Measurements from ENCODE around the gene ZNF578. TPM values are rescaled to one million over a fixed set of nuclear protein-coding genes. Genes with fewer than 3 reads are reported as not detected.

ZNF578 gene
- total RNA-seq = 1 to 10 TPM; 1.3 to 3.7 (median 1.4) TPM

DNA sequence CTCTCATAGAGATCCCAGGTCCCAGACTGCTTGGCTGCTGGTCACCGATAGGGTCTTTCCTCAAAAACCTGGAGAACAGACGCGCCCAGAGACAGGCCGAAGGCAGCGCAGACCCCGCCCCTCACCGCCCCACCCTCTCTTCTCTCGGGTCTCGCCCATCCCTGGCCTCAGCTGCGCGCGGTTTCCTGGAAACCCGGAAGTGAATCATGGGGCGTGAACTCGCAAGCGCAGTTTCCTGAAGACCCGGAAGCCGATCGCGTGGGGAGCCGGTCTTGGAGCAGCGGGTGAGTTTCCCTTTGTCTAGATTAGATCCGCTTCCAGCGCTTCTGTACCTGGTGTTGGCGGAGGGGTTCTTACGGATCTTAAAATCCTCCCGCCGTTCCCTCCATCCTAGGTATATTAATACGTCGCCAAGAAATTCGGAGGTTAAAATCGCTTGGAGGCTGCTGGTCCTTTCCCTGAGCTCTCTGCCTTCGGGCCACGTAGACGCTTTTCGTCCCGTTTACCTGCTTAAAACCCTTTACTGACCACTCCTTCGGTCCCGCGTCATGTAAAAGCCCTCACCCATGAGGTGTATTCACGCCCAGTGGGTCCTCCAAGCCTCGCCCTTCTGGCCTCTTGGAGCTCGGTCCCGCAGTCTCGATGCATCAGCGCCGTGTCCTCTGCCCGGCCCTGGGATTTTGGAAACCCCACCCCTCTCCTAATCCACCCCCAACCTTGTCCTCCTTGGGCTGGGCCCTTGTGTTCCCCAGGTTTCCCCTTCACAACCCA is at the start of gene ZNF578:
ZNF578 (plus strand) TSS at position 230 of the 771 bp plus-strand sequence. CDS start 48,293 bp downstream, outside the sequence.
- Histone ChIP-seq H3K27me3 (no peaks in the 10 kb centered on the region), H3K4me3 (peak within 1 kb of the TSS; percentile 62 to 76 (median 64)), H3K36me3 (no peaks in the 10 kb centered on the region), H3K9me3 (peaks cover 68 to 94% of the 10 kb centered on the region in 2 donors), H3K4me1 (no peaks in the 10 kb centered on the region), H3K27ac (no peak within 1 kb of the TSS)
- DNase-seq (ENCODE audit: low spot score in 2 of 2) = peak; percentile 44 to 69
- intact Hi-C loops (cut with DNase I; ENCODE audit: low total_unique reads) = no loop called here
- TF ChIP-seq POLR2AphosphoS5 (IDR thresholded peaks at IDR 0.05) (peak in 1 of 3 donors; percentile 20), POLR2A (IDR thresholded peaks at IDR 0.05) (no peak)
- TF ChIP-seq, protein P1, sequence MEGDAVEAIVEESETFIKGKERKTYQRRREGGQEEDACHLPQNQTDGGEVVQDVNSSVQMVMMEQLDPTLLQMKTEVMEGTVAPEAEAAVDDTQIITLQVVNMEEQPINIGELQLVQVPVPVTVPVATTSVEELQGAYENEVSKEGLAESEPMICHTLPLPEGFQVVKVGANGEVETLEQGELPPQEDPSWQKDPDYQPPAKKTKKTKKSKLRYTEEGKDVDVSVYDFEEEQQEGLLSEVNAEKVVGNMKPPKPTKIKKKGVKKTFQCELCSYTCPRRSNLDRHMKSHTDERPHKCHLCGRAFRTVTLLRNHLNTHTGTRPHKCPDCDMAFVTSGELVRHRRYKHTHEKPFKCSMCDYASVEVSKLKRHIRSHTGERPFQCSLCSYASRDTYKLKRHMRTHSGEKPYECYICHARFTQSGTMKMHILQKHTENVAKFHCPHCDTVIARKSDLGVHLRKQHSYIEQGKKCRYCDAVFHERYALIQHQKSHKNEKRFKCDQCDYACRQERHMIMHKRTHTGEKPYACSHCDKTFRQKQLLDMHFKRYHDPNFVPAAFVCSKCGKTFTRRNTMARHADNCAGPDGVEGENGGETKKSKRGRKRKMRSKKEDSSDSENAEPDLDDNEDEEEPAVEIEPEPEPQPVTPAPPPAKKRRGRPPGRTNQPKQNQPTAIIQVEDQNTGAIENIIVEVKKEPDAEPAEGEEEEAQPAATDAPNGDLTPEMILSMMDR (IDR thresholded peaks at IDR 0.05) = no peak

DNA sequence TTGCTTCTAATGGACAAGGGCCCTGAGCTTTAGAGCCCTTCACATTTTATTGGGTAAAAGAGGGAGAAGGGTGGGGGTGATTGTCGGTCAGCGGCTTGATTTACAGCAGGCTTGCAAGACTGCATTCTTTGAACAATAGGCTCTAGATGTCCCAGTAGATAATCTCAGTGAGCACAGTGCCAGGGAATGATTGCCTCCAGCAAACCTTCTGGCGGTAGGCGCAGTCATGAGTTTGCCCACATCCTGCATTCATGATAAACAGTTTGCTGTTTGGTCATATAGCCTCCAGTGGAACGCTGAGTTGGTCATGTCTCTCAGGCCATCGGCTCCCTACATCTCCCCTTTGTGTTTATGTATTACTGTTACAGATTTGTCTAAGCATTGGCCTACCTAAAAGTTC is 43.1 kb upstream of the ZNF578 start:
- no peak for TF ChIP-seq POLR2A (IDR thresholded peaks at IDR 0.05)
- TF ChIP-seq, protein P1 (IDR thresholded peaks at IDR 0.05) = no peak
- no peak for TF ChIP-seq POLR2AphosphoS5 (IDR thresholded peaks at IDR 0.05)
- Histone ChIP-seq H3K36me3 (peaks cover 53% of the 10 kb centered on the region), H3K27me3 (no peaks in the 10 kb centered on the region)

DNA sequence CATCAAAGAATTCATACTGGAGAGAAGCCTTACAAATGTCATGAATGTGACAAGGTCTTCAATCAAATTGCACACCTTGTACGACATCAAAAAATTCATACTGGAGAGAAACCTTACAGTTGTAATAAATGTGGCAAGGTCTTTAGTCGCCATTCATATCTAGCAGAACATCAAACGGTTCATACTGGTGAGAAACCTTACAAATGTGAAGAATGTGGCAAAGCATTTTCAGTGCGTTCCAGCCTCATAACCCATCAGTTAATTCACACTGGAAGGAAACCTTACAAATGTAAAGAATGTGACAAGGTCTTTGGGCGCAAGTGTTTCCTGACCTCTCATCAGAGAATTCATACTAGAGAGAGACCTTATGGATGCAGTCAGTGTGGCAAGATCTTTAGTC is 37.6 kb upstream of the ZNF578 start:
- DNase-seq (ENCODE audit: low spot score in 2 of 2) = no peak
- H3K36me3 ChIP-seq = peaks cover 6% of the 10 kb centered on the region

More for the DNA sequence above, 43.1 kb upstream of the ZNF578 start:
- H3K27ac ChIP-seq = no peak overlapping the region
- intact Hi-C loops (cut with DNase I; ENCODE audit: low total_unique reads) = no loop called here
- peak overlapping the region in 1 of 3 donors; percentile 22 for H3K4me3 ChIP-seq
- no peak for DNase-seq (ENCODE audit: low spot score in 2 of 2)
- no peaks in the 10 kb centered on the region for H3K4me1 ChIP-seq
- H3K9me3 ChIP-seq = peaks cover 82 to 100% of the 10 kb centered on the region in 2 donors

DNA sequence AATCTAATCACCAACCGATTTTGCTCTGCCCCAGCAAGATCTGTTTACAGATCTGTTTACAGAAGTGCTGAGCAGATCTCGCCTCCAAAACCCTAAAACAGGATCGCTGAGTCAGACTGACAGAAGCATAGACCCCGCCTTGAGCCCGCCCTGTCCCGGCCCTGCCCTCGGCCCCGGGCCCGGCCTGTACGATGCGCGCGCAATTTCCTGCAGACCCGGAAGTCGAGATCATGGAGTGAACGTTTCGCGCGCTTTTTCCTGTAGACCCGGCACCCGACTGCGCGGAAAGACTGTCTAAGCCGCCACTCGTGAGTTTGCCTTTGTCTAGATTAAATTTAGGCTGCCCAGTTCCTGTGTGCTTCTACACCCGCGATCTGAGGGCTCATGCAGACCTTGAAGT is 24.4 kb upstream of the ZNF578 start, which contains the start of gene ZNF534:
ZNF534 (plus strand) TSS at position 212 of the 400 bp plus-strand sequence. CDS start 2,327 bp downstream, outside the sequence.
- H3K27ac ChIP-seq = no peak within 1 kb of the TSS
- no peak for DNase-seq (ENCODE audit: low spot score in 2 of 2)
- intact Hi-C loops (cut with DNase I; ENCODE audit: low total_unique reads) = no loop called here
- no peaks in the 10 kb centered on the region for H3K27me3 ChIP-seq
- no peaks in the 10 kb centered on the region for H3K4me1 ChIP-seq
- H3K4me3 ChIP-seq = peak within 1 kb of the TSS in 1 of 3 donors; percentile 8
- peaks cover 82 to 86% of the 10 kb centered on the region in 2 donors for H3K9me3 ChIP-seq
- TF ChIP-seq POLR2A (IDR thresholded peaks at IDR 0.05) (no peak), POLR2AphosphoS5 (IDR thresholded peaks at IDR 0.05) (no peak)
- TF ChIP-seq, protein P1 (IDR thresholded peaks at IDR 0.05) = no peak
- no peaks in the 10 kb centered on the region for H3K36me3 ChIP-seq

More for the DNA sequence above, 37.6 kb upstream of the ZNF578 start:
- TF ChIP-seq, protein P1 (IDR thresholded peaks at IDR 0.05) = no peak
- TF ChIP-seq POLR2A (IDR thresholded peaks at IDR 0.05) = no peak
- no peak for TF ChIP-seq POLR2AphosphoS5 (IDR thresholded peaks at IDR 0.05)
- no peak overlapping the region for H3K27ac ChIP-seq
- no peak overlapping the region for H3K4me3 ChIP-seq
- peaks cover 92 to 100% of the 10 kb centered on the region in 2 donors for H3K9me3 ChIP-seq
- no peaks in the 10 kb centered on the region for H3K27me3 ChIP-seq
- intact Hi-C loops (cut with DNase I; ENCODE audit: low total_unique reads) = no loop called here
- no peaks in the 10 kb centered on the region for H3K4me1 ChIP-seq

DNA sequence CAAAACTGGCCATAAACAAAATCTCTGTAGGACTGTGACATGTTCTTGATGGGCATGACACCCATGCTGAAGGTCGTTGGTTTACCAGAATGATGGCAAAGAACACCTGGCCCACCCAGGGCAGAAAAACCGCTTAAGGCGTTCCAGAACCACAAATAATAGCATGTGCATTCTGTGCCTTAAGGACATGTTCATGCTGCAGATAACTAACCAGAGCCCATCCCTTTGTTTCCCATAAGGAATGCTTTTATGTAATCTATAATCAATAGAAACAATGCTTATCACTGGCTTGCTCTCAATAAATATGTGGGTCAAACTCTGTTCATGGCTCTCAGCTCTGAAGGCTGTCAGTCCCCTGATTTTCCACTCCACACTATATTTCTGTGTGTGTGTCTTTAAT is 11.2 kb upstream of the ZNF578 start:
- TF ChIP-seq POLR2A (IDR thresholded peaks at IDR 0.05) = no peak
- TF ChIP-seq POLR2AphosphoS5 (IDR thresholded peaks at IDR 0.05) = no peak
- TF ChIP-seq, protein P1 (IDR thresholded peaks at IDR 0.05) = no peak
- no peak overlapping the region for H3K27ac ChIP-seq
- H3K36me3 ChIP-seq = no peaks in the 10 kb centered on the region
- H3K4me1 ChIP-seq = no peaks in the 10 kb centered on the region
- no peaks in the 10 kb centered on the region for H3K27me3 ChIP-seq
- H3K9me3 ChIP-seq = peaks cover 64 to 96% of the 10 kb centered on the region in 2 donors
- intact Hi-C loops (cut with DNase I; ENCODE audit: low total_unique reads) = no loop called here
- no peak overlapping the region for H3K4me3 ChIP-seq
- DNase-seq (ENCODE audit: low spot score in 2 of 2) = no peak

All from breast epithelium (tissue), 4 donors.